ENCODE results near the gene ZC3H18.

ZC3H18 gene

GRCh38 chr16:88627531-88628411, 57.6 kb downstream of the ZC3H18 start:
- DNase-seq: no peak

GRCh38 chr16:88628512-88628974, 58.3 kb downstream of the ZC3H18 start:
- no peak for DNase-seq

DNA sequence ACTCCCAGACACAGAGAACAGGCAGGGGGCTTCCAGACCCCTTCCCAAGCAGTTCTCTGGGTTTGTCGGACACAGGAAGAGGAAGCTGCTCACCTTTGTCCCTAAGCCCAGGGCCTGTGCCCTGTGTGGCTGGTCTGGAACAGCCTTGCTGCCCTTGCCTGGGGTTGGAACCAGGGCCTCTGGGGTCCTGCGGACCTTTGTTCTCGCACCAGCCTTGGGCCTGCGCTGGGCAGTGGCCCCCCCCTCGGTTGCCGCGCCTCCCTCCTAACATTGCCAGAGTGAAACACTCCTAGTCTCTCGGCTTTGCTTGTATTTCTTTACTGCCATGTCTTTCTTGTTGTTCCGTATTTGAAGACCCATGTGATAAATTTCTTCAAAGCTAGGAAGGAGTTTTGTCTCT, 59.6 kb downstream of the ZC3H18 start:
- DNase-seq: no peak

- DNase-seq: no peak
Observed at GRCh38 chr16:88630433-88630832, 60.2 kb downstream of the ZC3H18 start.

GRCh38 chr16:88630941-88631340, 60.7 kb downstream of the ZC3H18 start:
- no peak for DNase-seq

DNA sequence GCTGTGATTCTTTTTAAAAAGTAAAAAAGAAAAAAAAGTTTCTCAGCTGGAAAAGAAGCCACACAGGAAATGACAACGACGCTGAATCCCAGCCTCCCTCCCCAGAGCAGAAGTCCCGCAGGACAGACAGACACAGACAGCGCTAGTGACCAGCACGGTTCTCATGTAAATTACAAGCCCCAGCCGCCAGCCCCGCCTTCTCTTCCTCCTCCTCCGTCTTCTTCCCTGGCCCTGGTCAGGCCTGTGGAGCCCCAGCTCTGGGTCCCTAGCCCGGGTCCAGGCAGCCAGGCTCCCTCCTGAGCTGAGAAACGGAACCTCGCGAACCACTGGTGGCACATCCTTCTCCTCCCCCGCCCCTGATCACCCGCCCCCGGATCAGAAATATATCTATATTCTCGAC, 61.2 kb downstream of the ZC3H18 start:
- no peak for DNase-seq

- no peak for DNase-seq
Observed at GRCh38 chr16:88631920-88632586, 61.9 kb downstream of the ZC3H18 start.

DNA sequence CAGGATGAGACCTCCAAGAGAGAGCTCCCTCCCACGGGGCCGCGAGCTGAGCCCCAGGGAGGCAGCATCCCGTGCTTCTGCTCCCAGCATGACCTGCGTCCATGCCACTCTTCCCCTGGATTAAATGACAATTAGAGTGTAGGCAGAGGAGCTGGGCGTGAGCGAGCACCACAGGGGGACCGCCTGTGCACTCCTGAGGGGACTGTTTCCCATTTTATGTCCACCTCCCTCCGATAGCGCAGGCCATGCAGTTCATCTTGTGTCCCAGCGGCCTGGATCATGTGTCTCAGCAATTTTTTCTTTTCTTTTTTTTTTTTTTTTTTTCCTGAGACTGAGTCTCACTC, 62.4 kb downstream of the ZC3H18 start:
- no peak for DNase-seq

DNA sequence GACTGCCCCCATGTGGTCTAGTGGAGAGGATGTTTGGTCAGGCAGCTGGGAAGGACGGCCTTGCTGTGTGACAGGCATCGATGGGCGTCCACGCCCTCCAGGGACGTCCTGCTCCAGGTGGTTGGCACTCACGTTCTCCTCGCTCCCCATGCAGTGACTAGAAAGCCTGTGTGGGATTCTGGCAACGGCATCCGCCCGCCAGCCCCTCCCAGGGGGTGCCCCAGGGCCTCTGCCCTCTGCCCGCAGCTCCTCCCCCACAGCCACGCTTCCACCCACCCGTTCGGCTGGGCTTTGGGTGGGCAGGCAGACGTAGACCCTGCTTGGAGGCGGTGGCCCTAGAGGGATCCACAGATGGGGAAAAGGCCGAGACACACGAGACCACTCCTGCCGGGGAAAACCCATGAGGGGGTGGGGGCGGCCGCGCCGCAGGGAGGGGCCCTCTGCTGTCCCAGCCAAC, 63.5 kb downstream of the ZC3H18 start:
- DNase-seq: peak; percentile 52 to 63

- peak; percentile 43 to 66 for DNase-seq
Observed at GRCh38 chr16:88634141-88634993, 64.2 kb downstream of the ZC3H18 start.

- DNase-seq: no peak
Observed at GRCh38 chr16:88634994-88635670, 64.9 kb downstream of the ZC3H18 start.

DNA sequence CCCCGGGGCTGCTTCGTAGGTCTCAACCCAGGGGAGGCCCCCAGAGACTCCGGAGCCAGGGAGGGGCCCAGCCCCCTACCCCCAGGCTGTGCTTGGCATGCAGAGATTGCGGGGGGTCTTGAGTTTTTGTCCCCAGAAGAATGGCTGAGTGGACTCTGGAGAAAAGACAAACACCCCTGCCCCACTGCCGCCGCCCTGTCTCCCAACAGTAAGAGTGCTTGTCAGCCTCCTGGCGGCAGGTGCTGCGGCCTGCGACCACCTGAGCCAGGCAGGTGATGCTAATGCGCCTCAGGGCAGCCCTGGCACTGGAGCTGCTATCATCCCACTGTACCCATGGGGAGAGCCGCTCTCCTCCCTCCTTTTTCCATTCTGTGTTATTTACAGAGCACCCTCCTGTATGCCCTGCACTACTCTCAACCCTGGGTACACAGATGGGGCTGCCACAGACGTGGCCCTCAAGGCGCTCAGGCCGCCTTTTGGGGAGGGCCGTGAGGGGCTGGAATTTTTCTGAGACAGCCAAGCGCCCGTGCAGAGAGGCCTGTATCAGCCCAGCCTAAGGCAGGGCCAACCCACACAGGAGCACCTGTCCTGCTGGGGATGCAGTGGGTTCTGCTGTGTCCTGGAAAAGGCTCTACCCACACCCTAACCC, 65.6 kb downstream of the ZC3H18 start:
- DNase-seq: no peak

- DNase-seq: no peak
Observed at GRCh38 chr16:88636488-88637265, 66.5 kb downstream of the ZC3H18 start.

DNA sequence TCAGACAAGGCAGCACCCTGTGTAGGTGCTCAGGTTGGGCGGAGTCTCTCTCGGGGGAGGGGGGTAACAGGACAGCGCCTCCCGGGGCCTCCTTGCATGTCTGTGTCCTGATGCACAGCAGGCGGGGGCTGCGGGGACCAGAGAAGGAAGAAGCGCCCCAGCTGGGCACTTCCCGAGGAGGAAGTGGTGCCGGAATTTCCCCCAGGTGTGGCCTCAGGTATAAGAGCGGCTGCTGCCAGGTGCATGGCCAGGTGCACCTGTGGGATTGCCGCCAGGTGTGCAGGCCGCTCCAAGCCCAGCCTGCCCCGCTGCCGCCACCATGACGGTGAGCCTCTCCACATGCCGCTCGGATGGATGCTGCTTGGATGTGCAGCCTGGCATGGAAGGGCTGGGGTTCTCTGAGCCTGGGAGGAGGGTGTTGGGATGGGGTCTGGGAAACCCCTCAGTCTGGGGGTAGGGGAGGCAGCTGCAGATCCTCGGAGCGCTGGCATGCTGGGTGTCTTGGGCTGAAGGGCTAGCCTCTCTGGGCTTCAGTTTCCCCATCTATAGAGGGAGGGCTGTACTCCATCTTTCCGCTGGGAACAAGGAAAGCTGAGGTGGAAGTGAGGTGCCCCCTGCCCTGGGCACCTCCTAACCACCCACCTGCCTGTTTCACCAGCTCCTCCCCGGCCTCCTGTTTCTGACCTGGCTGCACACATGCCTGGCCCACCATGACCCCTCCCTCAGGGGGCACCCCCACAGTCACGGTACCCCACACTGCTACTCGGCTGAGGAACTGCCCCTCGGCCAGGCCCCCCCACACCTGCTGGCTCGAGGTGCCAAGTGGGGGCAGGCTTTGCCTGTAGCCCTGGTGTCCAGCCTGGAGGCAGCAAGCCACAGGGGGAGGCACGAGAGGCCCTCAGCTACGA, 68.4 kb downstream of the ZC3H18 start, which contains the start of gene IL17C:
Gene IL17C, plus strand, starts transcription at position 250 of the 908 bp plus-strand sequence. Its CDS starts 70 bp downstream, at position 320.
- no peak for DNase-seq

DNA sequence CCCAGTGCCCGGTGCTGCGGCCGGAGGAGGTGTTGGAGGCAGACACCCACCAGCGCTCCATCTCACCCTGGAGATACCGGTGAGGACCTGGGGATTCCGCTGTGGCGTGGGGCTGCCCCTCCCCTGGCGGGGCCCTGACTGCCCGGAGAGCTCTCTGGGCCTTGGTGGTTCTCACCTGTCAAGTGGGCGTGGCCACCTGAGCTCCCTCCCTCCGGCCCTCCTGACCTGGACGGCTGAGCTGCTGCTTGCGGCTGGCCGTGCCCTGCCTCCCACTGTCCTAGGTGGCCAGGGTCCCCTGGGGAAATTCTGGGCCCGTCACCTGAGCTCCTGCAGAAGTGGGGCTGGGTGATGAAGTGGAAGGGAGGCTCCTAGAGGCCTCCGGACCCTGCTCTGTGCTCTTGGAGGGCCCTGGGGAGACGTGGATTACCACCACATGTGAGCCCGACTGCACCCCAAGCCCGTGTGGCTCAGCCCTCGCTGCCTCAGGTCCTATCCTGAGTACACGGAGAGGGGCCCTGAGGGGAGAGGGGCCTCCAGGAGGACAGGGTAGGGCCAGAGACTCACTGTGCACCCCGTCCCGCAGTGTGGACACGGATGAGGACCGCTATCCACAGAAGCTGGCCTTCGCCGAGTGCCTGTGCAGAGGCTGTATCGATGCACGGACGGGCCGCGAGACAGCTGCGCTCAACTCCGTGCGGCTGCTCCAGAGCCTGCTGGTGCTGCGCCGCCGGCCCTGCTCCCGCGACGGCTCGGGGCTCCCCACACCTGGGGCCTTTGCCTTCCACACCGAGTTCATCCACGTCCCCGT, 69.2 kb downstream of the ZC3H18 start:
- no peak for DNase-seq

DNA sequence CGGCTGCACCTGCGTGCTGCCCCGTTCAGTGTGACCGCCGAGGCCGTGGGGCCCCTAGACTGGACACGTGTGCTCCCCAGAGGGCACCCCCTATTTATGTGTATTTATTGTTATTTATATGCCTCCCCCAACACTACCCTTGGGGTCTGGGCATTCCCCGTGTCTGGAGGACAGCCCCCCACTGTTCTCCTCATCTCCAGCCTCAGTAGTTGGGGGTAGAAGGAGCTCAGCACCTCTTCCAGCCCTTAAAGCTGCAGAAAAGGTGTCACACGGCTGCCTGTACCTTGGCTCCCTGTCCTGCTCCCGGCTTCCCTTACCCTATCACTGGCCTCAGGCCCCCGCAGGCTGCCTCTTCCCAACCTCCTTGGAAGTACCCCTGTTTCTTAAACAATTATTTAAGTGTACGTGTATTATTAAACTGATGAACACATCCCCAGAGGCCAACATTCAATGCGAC, 69.9 kb downstream of the ZC3H18 start:
- no peak for DNase-seq

DNA sequence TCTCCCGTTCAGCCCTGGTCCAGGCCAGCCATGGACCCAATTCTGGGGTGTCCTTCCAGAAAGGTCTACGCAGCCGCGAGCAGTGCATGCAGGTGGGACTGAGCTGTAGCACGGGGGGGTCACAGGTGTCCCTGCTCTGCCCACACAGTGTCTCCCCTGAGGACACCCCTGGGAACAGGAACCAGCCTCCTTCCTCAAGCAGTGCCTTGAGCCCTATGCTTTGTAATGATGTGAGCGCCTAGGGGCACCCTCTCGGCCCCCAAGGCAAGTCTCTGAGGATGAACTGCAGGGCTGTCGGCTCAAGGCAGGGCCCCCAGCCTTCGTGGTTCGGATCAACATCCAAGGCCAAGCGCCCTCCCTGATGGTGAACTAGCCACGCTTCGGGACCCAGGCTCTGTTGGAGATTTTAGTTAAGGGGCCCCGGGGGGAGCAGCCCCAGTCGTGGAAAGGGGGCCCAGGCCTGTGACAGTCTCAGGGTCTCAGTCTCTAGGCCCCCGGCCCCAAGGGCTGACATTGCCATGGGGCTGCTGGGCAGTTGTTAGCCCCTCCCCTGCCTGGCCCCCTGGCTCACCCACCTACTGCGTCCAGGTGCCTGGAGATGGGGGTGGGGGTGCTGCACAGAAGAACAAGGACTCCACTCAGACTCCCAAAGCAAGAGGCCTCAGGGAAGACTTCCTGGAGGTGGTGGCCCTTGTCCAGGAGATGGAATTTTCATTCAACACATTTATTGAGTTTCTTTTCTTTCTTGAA, 70.5 kb downstream of the ZC3H18 start:
- DNase-seq: no peak

All from stimulated activated CD4-positive, alpha-beta T cell treated with anti-CD3 and anti-CD28 coated beads, Interleukin-2, amount 100 ng/mL, for 24 hours (primary cell).